ENCODE measurements around the gene G6PC1.
"Not testable (repeated sequence)": the region's sequence is repeated elsewhere in the genome, so short reads cannot be mapped to it uniquely, and the experiment has no call there.

The G6PC1 gene

DNA sequence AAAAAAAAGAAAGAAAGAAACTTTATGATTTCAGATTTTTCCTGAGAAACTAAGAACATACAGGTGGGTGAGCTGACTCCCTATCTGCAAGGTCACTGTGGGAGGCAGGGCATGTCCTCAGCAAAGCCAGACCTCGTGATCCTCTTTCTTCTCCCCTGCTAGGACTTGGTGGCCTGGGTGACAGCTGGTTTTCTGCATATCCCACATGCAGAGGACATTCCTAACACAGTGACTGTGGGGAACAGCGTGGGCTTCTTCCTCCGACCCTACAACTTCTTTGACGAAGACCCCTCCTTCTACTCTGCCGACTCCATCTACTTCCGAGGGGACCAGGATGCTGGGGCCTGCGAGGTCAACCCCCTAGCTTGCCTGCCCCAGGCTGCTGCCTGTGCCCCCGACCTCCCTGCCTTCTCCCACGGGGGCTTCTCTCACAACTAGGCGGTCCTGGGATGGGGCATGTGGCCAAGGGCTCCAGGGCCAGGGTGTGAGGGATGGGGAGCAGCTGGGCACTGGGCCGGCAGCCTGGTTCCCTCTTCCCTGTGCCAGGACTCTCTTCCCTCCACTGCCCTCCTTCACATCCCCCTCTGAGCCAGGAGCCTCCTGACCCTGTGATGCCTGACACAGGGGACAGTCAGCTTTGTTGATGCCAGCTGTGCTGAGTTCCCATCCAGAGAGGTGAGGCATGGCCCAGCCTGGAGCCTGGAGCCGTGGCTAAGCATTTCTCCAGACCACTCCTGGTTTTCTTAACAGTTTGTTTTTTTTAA, 26.5 kb upstream of the G6PC1 start:
- DNase-seq = not testable (repeated sequence)

DNA sequence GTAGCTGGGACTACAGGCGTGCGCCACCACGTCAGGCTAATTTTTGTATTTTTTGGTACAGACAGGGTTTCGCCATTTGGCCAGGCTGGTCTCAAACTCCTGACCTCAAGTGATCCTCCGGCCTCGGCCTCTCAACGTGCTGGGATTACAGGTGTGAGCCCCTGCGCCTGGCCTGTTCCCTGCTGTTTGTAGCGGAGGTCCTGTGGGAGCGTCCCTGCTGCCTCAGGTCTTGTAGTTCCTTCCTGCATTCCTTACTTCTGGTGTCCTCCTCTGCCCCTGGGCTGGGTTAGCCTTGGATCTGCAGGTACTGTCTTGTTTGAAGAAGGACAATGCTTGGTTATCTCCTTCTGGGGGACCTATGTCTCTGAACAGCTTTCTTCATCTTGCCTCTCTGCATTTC, 23.6 kb upstream of the G6PC1 start:
- DNase-seq = no peak

DNA sequence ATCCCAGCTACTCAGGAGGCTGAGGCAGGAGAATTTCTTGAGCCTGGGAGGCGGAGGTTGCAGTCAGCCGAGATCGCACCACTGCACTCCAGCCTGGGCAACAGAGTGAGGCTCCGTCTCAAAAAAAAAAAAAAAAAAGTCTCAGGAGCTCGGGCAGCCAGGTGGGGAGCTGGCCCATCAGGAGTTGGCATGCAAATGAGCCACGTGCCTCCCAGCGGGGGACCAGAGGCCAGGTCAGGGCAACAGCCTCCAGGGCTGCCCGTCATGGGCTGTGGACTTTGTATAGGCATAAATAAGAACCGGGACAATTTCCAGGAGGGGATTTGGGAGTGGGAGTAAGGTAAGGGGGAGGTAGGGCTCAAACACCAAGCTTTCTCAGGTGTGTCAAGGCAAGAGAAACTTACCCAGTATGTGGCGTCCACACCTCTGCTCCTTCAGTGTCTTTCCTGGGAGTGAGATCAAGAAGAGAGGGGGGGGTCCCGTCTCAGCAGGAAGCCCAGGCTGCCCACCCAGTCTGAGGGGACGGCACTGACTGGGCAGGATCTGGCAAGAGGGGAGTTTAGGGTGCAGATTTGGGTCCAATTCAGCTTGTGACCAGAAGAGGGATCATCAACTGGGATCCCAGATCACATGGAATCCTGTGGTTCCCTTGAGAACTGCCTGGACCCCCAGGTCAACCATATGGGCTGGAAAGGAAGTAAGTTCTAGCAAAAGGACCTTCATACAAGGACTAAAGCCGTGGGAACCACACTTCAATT, 22.3 kb upstream of the G6PC1 start:
- DNase-seq = no peak

DNA sequence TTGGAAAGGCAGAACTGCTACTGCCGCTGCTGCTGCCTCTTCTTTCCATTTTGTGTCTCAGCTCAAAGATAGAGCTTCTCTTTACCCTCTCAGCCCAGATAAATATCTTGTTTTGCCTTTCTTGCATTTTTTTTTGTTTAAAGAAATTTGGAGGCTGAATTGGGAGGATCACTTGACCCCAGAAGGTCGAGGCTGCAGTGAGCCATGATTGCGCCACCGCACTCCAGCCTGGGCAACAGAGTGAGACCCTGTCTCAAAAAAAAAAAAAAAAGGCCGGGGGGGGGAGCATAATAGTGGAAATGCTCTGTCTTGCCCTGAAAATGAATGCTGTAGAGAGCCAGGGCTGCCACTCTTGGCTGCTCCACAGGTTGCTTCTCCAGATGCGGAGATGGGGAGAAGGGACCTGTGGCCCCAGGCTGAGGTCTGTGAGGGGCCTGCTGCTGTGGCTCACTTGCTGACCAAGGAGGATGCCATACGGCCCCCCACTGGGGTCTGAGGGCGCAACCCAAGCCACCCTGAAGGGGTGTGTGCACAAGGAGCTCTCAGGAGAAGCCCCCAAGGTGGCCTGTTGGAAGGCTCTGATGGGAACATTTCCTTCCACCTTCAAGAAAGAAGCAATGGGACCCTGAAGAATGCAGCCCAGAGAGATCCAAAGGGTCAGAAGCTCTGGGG, 21.5 kb upstream of the G6PC1 start:
- DNase-seq = no peak

DNA sequence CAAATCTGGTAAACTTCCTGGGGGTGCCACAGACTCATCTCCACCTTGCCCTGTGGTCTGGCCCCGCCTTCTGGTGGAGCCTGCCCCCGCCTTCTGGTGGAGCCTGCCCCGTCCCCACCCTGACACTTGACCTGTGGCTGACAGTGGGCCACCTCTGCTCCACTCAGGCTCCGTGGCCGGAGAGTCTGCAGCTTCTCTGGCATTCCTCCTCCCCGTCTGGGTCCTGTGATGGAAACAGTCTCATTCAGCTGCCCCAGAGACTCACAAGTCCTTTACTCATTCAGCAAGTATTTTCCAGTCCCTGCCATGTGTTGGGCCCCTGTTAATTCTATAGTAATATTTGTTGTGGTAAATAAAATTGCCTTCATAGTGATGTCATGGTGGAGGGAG, 21.0 kb upstream of the G6PC1 start:
- no peak for DNase-seq

DNA sequence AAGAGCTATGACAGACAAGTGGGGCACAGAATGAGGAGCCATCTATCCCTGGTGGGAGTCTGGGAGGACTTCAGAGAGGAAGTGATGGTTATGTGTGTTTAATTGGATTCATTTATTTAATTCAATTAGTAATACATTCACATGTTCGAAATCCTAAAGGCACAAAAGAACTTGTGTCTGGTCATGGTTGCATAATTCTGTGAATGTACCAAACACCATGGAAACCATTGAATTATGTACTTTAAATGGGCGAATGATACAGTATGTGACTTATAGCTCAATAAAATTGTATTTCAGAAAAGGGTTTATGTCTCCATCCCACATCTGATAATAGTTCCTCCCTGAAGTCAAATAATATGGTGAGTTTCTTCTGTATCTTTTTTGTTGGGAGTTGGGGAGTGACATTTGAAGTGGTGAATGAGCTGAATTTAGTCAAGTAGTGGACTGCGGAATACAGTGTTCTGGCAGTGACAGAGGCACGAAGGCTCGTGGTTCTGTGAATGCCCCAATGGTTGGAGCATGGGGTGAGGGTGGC, 19.8 kb upstream of the G6PC1 start:
- no peak for DNase-seq

DNA sequence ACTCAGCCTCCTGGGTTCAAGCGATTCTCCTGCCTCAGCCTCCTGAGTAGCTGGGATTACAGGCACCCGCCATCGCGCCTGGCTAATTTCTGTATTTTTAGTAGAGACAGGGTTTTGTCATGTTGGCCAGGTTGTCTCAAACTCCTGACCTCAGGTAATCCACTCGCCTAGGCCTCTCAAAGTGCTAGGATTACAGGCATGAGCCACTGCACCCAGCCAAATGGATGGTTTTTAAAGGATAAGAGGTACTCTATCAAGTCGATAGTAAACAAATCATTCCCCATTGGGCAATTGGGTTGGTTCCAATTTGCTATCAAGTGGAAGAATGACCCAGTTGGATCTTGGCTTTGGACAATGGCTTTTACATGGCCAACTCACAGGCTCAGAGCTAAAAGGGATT, 18.9 kb upstream of the G6PC1 start:
- DNase-seq = not testable (repeated sequence)

DNA sequence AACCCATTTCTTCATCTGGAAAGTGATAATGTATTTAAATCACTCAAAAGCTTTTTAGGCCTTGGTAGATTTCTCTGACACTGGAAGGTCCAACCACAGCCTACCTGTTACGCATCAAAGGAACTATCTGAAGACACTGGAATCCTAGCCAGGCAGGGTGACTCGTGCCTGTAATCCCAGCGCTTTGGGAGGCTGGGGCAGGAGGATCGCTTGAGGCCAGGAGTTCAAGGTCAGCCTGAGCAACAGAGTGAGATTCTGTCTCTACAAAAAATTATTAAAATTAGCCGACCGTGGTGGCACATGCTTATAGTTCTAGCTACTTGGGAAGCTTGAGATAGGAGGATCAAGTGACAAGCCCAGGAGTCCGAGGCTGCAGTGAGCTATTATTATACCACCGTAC, 18.4 kb upstream of the G6PC1 start:
- no peak for DNase-seq

DNA sequence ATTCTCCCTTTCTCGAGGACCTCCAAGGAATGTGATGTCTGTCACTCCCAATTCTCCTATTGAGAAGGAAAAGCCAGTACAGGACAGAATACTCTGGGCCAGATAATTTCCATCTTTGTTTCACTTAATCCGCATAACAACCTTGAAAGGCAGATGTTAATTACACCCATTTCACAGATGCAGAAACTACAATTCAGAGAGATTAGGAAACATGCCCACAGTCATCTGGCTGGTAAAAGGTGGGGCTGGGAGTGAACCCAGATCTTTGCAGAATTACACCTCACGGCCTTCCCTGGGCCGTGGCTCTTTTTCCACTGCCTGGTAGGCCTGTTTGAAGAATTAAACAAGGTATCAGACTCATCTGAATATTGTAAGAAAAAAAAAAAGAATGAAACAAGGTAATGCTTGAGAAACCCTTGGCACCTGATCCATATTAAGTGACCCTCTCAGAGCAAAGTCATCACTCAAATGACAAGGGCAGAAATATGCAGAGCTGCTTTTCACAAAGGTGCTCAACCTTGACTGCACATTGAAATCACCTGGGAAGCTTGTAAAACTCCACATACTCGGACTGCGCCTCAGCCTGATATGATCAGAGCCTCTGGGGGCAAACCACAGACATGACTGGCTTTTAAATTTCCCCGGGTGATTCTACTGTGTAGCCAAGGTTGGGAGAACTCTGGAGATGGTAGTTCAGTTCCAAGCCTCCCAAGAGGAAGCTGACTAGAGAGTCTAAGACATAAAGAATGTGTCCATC, 16.6 kb upstream of the G6PC1 start:
- no peak for DNase-seq

DNA sequence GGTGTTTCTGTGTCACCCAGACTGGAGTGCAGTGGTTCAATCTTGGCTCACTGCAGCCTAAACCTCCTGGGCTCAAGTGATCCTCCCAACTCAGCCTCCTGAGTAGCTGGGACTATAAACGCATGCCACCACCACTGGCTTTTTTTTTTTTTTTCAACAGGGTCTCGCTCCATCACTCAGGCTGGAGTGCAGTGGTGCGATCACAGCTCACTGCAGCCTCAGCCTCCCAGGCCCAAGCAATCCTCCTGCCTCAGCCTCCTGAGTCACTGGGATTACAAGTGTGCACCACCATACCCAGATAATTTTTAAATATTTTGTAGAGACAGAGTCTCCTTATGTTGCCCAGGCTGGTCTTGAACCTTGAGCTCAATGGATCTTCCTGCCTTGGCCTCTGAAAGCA, 14.8 kb upstream of the G6PC1 start:
- not testable (repeated sequence) for DNase-seq

DNA sequence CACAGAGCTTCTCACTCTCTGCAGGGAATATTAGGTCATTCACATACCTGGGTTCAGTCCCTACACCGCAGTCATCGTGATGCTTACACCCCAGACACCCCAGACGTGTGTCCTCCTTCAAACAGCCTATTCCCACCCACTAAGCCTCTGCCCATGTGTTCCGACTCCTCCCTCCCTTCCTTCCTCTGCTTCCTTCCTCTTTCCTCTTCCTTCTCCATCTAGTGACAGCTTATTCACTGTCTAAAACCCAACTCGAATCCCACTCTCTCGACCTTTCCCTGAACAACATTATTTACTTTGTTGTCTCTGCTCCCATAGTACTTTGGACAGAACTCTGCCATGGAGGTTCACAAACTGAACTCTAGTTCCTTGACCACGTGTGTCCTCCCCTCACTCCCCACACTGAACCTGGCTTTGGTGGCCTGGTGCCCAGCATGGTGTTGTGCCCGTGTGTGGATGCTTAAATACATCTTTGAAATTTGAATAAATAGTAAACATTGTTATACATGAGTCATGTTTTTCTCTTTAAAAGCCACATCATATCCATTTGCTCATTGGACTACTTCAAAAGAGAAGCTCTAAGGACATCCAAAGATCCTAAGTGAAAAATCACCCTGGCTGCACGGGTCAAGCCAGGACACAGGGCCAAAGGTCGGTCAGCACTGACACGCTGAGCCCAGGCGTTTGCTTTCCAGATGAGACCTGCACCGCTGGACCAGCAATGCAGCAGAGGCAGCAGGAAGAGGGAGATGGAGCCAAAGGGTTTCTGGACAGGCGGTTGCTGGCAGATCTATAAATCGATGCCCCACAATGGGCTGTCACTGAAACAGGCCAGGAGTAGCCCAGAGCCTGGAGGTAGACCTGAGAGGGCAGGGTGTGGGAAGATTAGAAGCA, 14.1 kb upstream of the G6PC1 start:
- no peak for DNase-seq

DNA sequence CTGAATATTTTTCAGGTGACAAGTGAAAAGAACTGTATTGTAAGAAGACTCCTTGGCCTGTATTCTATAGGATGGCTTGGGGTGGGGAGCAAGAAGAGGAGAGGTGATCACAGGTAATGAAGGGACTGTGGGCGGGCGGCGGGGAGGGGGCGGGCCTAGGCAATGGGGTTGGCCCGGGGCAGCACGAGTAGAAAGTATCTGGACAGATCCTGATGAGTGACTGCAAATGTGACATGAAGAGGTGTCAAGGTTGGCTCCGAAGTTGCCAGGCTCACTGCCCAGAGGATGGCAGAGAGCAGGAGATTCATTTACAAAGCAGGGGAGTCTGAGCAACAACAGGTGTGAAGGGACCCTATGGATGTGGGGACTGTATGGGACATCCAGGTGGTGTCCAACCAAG, 10.8 kb upstream of the G6PC1 start:
- DNase-seq = no peak

DNA sequence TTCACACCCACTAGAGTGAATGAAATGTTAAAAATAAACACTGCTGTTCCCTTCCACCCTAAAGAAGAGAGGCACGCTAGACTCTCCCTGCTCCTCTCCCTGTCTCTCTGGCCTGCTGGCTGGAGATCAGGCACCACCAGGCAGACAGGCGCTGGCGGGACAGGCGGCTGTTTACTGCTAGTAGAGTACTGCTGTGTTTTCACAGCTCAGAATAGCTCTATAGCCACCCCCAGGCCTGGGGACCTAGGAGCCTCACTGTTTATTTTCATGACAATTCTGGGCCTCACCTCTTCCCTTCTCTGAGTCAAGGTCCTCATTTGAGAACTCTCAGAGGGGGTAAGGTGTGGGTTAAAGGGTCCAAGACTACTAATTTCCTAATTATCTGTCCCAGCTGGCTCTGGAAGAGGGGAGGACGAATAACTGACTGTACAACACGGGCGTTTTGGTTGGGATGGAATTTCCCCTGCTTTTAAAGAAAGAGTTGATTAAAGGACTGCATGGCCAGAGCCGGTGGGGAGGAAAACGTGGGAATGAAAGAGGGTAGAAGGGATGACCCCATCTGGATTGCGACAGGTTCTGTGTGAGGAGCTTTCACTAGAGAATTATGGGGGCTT, 9.0 kb upstream of the G6PC1 start:
- DNase-seq = peak; percentile 3

DNA sequence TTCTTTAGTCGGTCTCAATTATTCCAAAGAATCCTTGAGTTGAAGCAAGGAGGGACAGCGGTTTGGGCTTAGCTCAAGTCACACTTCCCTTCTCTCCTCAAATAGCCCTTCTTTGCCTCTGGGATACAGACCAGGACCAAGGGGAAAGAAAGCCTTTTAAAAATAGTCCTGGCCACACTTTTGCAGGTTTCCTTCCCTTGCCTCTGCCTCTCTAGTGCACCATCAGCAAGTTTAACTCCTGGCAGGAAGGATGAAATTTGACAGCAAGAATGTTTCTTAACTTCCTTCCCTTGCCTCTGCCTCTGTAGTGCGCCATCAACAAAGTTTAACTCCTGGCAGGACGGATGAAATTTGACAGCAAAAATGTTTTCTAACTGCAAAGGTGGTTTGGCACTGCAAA, 7.2 kb upstream of the G6PC1 start:
- no peak for DNase-seq

DNA sequence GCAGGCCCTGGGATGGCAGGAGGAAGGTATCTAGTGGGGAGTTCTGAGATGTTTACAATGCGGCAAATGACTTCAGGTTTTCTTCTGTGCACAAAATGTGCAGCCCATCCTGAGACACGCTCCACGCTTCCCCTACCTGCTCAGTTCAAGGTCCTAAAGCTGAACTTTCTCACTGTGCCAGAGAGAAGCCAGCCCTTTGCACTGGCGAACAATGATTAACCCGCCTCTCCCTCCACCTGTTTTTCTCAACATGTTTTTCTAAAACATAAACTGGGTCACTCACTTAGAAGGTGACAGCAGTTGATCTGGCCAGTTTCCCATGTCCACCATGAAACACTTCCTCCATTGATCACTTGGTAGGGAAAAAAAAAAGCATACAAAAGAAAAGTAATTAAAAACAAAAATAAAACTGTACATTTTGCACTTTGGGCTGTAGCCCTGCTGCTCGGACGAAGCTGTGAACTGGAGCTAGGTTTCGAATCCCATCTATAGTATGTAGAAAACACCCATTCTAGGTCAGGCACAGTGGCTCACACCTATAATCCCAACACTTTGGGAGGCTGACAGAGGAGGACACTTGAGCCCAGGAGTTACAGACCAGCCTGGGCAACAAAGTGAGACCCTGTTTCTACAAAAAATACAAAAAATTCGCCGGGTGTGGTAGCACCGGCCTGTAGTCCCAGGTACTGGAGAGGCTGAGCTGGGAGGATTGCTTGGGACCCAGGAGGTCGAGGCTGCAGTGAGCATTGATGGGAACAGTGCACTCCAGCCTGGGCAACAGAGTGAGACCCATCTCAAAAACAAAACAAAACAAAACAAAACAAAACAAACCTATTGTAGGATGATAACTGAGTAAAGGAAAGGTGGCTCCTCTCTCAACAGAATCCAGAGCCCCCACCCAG, 6.1 kb upstream of the G6PC1 start:
- no peak for DNase-seq

DNA sequence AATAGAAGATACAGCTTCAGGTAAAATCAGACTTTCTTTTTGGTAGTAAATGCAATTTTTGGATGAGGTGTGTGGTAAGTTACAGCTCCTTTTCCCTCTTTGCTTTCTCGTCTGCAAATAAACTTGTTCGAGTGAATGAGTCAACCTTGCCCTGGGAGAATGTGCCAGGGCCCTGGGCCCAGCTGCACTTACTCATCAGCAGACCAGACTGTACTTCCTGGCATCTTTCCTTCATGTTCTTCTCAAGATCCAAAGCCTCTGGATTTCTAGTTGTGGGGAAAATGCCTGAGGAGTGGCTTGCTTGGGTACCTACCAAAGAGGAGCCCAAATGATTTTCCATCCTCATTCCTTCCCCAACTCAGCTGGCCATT, 5.4 kb upstream of the G6PC1 start:
- DNase-seq = no peak

DNA sequence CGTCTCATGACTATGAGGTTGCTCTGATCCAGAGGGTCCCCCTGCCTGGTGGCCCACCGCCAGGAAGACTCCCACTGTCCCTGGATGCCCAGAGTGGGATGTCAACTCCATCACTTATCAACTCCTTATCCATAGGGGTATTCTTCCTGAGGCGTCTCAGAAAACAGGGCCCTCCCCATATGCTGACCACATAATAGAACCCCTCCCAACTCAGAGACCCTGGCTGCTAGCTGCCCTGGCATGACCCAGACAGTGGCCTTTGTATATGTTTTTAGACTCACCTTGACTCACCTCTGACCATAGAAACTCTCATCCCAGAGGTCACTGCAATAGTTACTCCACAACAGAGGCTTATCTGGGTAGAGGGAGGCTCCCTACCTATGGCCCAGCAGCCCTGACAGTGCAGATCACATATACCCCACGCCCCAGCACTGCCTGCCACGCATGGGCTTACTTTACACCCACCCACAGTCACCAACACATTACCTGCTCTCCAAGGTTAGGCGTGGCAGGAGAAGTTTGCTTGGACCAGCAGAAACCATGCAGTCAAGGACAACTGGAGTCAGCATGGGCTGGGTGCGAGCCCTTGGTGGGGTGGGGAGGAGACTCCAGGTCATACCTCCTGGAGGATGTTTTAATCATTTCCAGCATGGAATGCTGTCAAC, 2.3 kb upstream of the G6PC1 start:
- DNase-seq = no peak

DNA sequence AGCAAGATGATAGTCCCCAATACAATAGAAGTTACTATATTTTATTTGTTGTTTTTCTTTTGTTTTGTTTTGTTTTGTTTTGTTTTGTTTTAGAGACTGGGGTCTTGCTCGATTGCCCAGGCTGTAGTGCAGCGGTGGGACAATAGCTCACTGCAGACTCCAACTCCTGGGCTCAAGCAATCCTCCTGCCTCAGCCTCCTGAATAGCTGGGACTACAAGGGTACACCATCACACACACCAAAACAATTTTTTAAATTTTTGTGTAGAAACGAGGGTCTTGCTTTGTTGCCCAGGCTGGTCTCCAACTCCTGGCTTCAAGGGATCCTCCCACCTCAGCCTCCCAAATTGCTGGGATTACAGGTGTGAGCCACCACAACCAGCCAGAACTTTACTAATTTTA, 618 bp upstream of the G6PC1 start:
- DNase-seq = not testable (repeated sequence)

DNA sequence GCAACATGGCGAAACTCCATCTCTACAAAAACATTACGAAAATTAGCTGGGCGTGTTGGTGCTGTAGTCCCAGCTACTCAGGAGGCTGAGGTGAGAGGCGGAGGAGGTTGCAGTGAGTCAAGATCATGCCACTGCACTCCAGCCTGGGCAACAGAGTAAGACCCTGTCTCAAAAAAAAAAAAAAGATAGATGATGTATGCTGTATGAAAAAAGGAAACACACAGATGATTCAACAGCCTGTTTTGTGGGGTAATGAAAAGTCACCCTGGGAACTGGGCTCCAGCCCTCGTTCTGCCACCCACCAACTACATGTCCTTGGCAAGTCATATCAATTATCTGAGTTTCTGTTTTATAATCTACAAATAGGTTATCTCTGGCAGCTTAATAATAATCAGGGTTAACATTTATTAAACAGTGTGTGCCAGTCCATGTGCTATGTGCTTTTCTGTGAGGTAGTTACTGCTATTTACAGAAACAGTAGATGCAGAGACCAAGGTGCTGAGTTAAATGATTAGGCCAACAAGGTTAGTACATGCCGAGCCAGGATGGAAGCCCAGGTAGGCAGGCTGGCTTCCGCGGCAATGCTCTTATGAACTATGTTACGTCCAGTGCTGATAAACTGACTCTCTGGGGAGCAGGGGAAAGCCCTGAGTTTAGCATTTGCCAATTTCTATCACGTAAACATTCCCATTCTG, 1.1 kb downstream of the G6PC1 start:
- no peak for DNase-seq

All from COR-L47 (cell line).